Measurements from ENCODE around the gene TMEM51. TPM values are rescaled to one million over a fixed set of nuclear protein-coding genes. Genes with fewer than 3 reads are reported as not detected.
"Not testable (repeated sequence)": the region's sequence is repeated elsewhere in the genome, so short reads cannot be mapped to it uniquely, and the experiment has no call there.

Gene TMEM51
- total RNA-seq, 1 donor from 2014 or later, result 0.11 TPM

- Mint-ChIP-seq H3K4me1 (ENCODE audit: low read depth) (no peaks in the 10 kb centered on the region), H3K27ac (no peak overlapping the region), H3K36me3 (ENCODE audit: low read depth) (no peaks in the 10 kb centered on the region), H3K4me3 (ENCODE audit: low read depth) (no peak overlapping the region), H3K9me3 (no peaks in the 10 kb centered on the region), H3K27me3 (ENCODE audit: low read depth) (peaks cover 36% of the 10 kb centered on the region)
- no peak for DNase-seq (ENCODE audit: low spot score)
- intact Hi-C loops (cut with micrococcal nuclease), result no loop called here
These were observed 20.6 kb upstream of the TMEM51 start for GRCh38 chr1:15132965-15133364.

GRCh38 chr1:15134285-15134684 is 19.3 kb upstream of the TMEM51 start:
- Mint-ChIP-seq H3K9me3 (no peaks in the 10 kb centered on the region), H3K4me3 (ENCODE audit: low read depth) (no peak overlapping the region), H3K36me3 (ENCODE audit: low read depth) (no peaks in the 10 kb centered on the region), H3K4me1 (ENCODE audit: low read depth) (no peaks in the 10 kb centered on the region), H3K27me3 (ENCODE audit: low read depth) (peaks cover 41% of the 10 kb centered on the region), H3K27ac (no peak overlapping the region)
- DNase-seq (ENCODE audit: low spot score), result no peak
- intact Hi-C loops (cut with micrococcal nuclease), result no loop called here

- H3K9me3 Mint-ChIP-seq; intact Hi-C loops (cut with micrococcal nuclease); H3K36me3 Mint-ChIP-seq (ENCODE audit: low read depth); H3K4me1 Mint-ChIP-seq (ENCODE audit: low read depth); DNase-seq (ENCODE audit: low spot score); H3K4me3 Mint-ChIP-seq (ENCODE audit: low read depth); H3K27ac Mint-ChIP-seq: not testable (repeated sequence)
- H3K27me3 Mint-ChIP-seq (ENCODE audit: low read depth), result peaks cover 39% of the 10 kb centered on the region
These were observed 17.9 kb upstream of the TMEM51 start for GRCh38 chr1:15135604-15136003.

GRCh38 chr1:15137809-15138208 is 15.7 kb upstream of the TMEM51 start:
- DNase-seq (ENCODE audit: low spot score), result no peak
- Mint-ChIP-seq H3K27me3 (ENCODE audit: low read depth) (peaks cover 48% of the 10 kb centered on the region), H3K36me3 (ENCODE audit: low read depth) (no peaks in the 10 kb centered on the region), H3K4me3 (ENCODE audit: low read depth) (no peak overlapping the region), H3K27ac (no peak overlapping the region), H3K4me1 (ENCODE audit: low read depth) (peaks cover 3% of the 10 kb centered on the region), H3K9me3 (no peaks in the 10 kb centered on the region)
- intact Hi-C loops (cut with micrococcal nuclease), result no loop called here

- Mint-ChIP-seq H3K27me3 (ENCODE audit: low read depth) (peaks cover 48% of the 10 kb centered on the region), H3K36me3 (ENCODE audit: low read depth) (no peaks in the 10 kb centered on the region), H3K4me3 (ENCODE audit: low read depth) (no peak overlapping the region), H3K4me1 (ENCODE audit: low read depth) (peaks cover 3% of the 10 kb centered on the region), H3K9me3 (no peaks in the 10 kb centered on the region), H3K27ac (no peak overlapping the region)
- intact Hi-C loops (cut with micrococcal nuclease), result no loop called here
- no peak for DNase-seq (ENCODE audit: low spot score)
These were observed 13.7 kb upstream of the TMEM51 start for GRCh38 chr1:15139654-15140350.

- Mint-ChIP-seq H3K4me1 (ENCODE audit: low read depth) (peaks cover 3% of the 10 kb centered on the region), H3K27ac (no peak overlapping the region), H3K27me3 (ENCODE audit: low read depth) (peaks cover 44% of the 10 kb centered on the region), H3K9me3 (no peaks in the 10 kb centered on the region), H3K36me3 (ENCODE audit: low read depth) (no peaks in the 10 kb centered on the region), H3K4me3 (ENCODE audit: low read depth) (no peak overlapping the region)
- intact Hi-C loops (cut with micrococcal nuclease), result no loop called here
- DNase-seq (ENCODE audit: low spot score), result no peak
These were observed 11.5 kb upstream of the TMEM51 start for GRCh38 chr1:15141935-15142539.

- no peak for DNase-seq (ENCODE audit: low spot score)
- intact Hi-C loops (cut with micrococcal nuclease), result no loop called here
- Mint-ChIP-seq H3K36me3 (ENCODE audit: low read depth) (no peaks in the 10 kb centered on the region), H3K4me3 (ENCODE audit: low read depth) (no peak overlapping the region), H3K27ac (no peak overlapping the region), H3K27me3 (ENCODE audit: low read depth) (peaks cover 50% of the 10 kb centered on the region), H3K4me1 (ENCODE audit: low read depth) (peaks cover 3% of the 10 kb centered on the region), H3K9me3 (no peaks in the 10 kb centered on the region)
These were observed 8.2 kb upstream of the TMEM51 start for GRCh38 chr1:15145327-15145726.

GRCh38 chr1:15146142-15146680 is 7.3 kb upstream of the TMEM51 start:
- no peak overlapping the region for H3K4me3 Mint-ChIP-seq (ENCODE audit: low read depth)
- H3K36me3 Mint-ChIP-seq (ENCODE audit: low read depth), result no peaks in the 10 kb centered on the region
- peaks cover 53% of the 10 kb centered on the region for H3K27me3 Mint-ChIP-seq (ENCODE audit: low read depth)
- no peak for DNase-seq (ENCODE audit: low spot score)
- no peaks in the 10 kb centered on the region for H3K9me3 Mint-ChIP-seq
- intact Hi-C loops (cut with micrococcal nuclease), result no loop called here
- H3K27ac Mint-ChIP-seq, result no peak overlapping the region
- H3K4me1 Mint-ChIP-seq (ENCODE audit: low read depth), result peaks cover 3% of the 10 kb centered on the region

GRCh38 chr1:15146971-15147376 is 6.6 kb upstream of the TMEM51 start:
- H3K4me1 Mint-ChIP-seq (ENCODE audit: low read depth), result peaks cover 3% of the 10 kb centered on the region
- no peaks in the 10 kb centered on the region for H3K9me3 Mint-ChIP-seq
- H3K27ac Mint-ChIP-seq, result no peak overlapping the region
- peaks cover 58% of the 10 kb centered on the region for H3K27me3 Mint-ChIP-seq (ENCODE audit: low read depth)
- intact Hi-C loops (cut with micrococcal nuclease), result no loop called here
- no peaks in the 10 kb centered on the region for H3K36me3 Mint-ChIP-seq (ENCODE audit: low read depth)
- H3K4me3 Mint-ChIP-seq (ENCODE audit: low read depth), result no peak overlapping the region
- DNase-seq (ENCODE audit: low spot score), result no peak

- Mint-ChIP-seq H3K4me1 (ENCODE audit: low read depth) (peaks cover 3% of the 10 kb centered on the region), H3K27ac (no peak overlapping the region), H3K9me3 (no peaks in the 10 kb centered on the region), H3K36me3 (ENCODE audit: low read depth) (no peaks in the 10 kb centered on the region), H3K4me3 (ENCODE audit: low read depth) (no peak overlapping the region), H3K27me3 (ENCODE audit: low read depth) (peaks cover 57% of the 10 kb centered on the region)
- intact Hi-C loops (cut with micrococcal nuclease), result no loop called here
- no peak for DNase-seq (ENCODE audit: low spot score)
These were observed 5.5 kb upstream of the TMEM51 start for GRCh38 chr1:15148004-15148403.

- DNase-seq (ENCODE audit: low spot score), result no peak
- Mint-ChIP-seq H3K4me1 (ENCODE audit: low read depth) (peaks cover 3% of the 10 kb centered on the region), H3K4me3 (ENCODE audit: low read depth) (no peak overlapping the region), H3K27me3 (ENCODE audit: low read depth) (peaks cover 57% of the 10 kb centered on the region), H3K27ac (no peak overlapping the region), H3K9me3 (no peaks in the 10 kb centered on the region), H3K36me3 (ENCODE audit: low read depth) (no peaks in the 10 kb centered on the region)
- intact Hi-C loops (cut with micrococcal nuclease), result no loop called here
These were observed 5.1 kb upstream of the TMEM51 start for GRCh38 chr1:15148475-15148874.

- Mint-ChIP-seq H3K4me1 (ENCODE audit: low read depth) (peaks cover 3% of the 10 kb centered on the region), H3K4me3 (ENCODE audit: low read depth) (no peak overlapping the region), H3K27me3 (ENCODE audit: low read depth) (peaks cover 57% of the 10 kb centered on the region), H3K27ac (no peak overlapping the region), H3K36me3 (ENCODE audit: low read depth) (no peaks in the 10 kb centered on the region), H3K9me3 (no peaks in the 10 kb centered on the region)
- intact Hi-C loops (cut with micrococcal nuclease), result no loop called here
- no peak for DNase-seq (ENCODE audit: low spot score)
These were observed 4.6 kb upstream of the TMEM51 start for GRCh38 chr1:15148941-15149340.

- H3K4me1 Mint-ChIP-seq (ENCODE audit: low read depth), result peaks cover 8% of the 10 kb centered on the region
- no peaks in the 10 kb centered on the region for H3K9me3 Mint-ChIP-seq
- H3K27ac Mint-ChIP-seq, result no peak overlapping the region
- H3K4me3 Mint-ChIP-seq (ENCODE audit: low read depth), result no peak overlapping the region
- no peak for DNase-seq (ENCODE audit: low spot score)
- no peaks in the 10 kb centered on the region for H3K36me3 Mint-ChIP-seq (ENCODE audit: low read depth)
- H3K27me3 Mint-ChIP-seq (ENCODE audit: low read depth), result peaks cover 59% of the 10 kb centered on the region
- intact Hi-C loops (cut with micrococcal nuclease), result loop anchor here (10.0 kb wide), 1 partner anchor 124 kb away; no protein-coding TSS in a partner anchor
These were observed 3.2 kb upstream of the TMEM51 start for GRCh38 chr1:15150376-15150775.
